Trophoblast cell (in vitro differentiated cells and primary cell): ENCODE data around the gene PIP5KL1.

ENCODE experiments used
- DNase-seq, 2 donors: peaks; one replicate each; pipeline ENCODE4 v3.0.0-alpha.2; 2016
- H2AFZ ChIP-seq: 2 replicates; pipeline ENCODE4 v1.6.1; 2013; ENCODE audit warnings: low read length, moderate library complexity, mild to moderate bottlenecking; ENCODE audit not compliant: insufficient read depth, poor library complexity
- H2AK5ac ChIP-seq: 2 replicates; pipeline ENCODE4 v1.6.1; 2013; ENCODE audit warnings: mild to moderate bottlenecking, low read length
- H2BK120ac ChIP-seq: 2 replicates; pipeline ENCODE4 v1.6.1; 2013; ENCODE audit warnings: low read length, mild to moderate bottlenecking, moderate library complexity; ENCODE audit not compliant: insufficient read depth, poor library complexity
- H2BK12ac ChIP-seq: 2 replicates; pipeline ENCODE4 v1.6.1; 2013; ENCODE audit warnings: mild to moderate bottlenecking, low read length, moderate library complexity
- H2BK5ac ChIP-seq: 2 replicates; pipeline ENCODE4 v1.6.1; 2013; ENCODE audit warnings: low read length, low read depth, moderate library complexity, mild to moderate bottlenecking; ENCODE audit not compliant: poor library complexity
- H3K14ac ChIP-seq: 2 replicates; pipeline ENCODE4 v1.6.1; 2013; ENCODE audit warnings: mild to moderate bottlenecking, low read length
- H3K18ac ChIP-seq: 2 replicates; pipeline ENCODE4 v1.6.1; 2013; ENCODE audit warnings: mild to moderate bottlenecking, low read length
- H3K23ac ChIP-seq: 2 replicates; pipeline ENCODE4 v1.6.1; 2013; ENCODE audit warnings: low read length
- H3K27ac ChIP-seq: 2 replicates; pipeline ENCODE4 v1.5.1; 2013; ENCODE audit warnings: low read depth, mild to moderate bottlenecking, inconsistent platforms, low read length, moderate library complexity
- H3K27me3 ChIP-seq: 2 replicates; pipeline ENCODE4 v1.6.1; 2013; ENCODE audit warnings: inconsistent platforms, mild to moderate bottlenecking, low read length, moderate library complexity; ENCODE audit not compliant: insufficient read depth
- H3K36me3 ChIP-seq, 2 experiments: 1 replicate in 1 of 2; 2 replicates in 1 of 2; pipeline ENCODE4 v1.6.1; 2013; ENCODE audit warnings: low read length in 2 of 2, mild to moderate bottlenecking in 2 of 2, moderate library complexity in 1 of 2; ENCODE audit not compliant: insufficient read depth in 2 of 2, control insufficient read depth in 1 of 2
- H3K4ac ChIP-seq: 2 replicates; pipeline ENCODE4 v1.6.1; 2013; ENCODE audit warnings: low read depth, mild to moderate bottlenecking, low read length, moderate library complexity
- H3K4me1 ChIP-seq, 2 experiments: 1 replicate in 1 of 2; 2 replicates in 1 of 2; pipeline ENCODE4 v1.6.1; 2013; ENCODE audit warnings: low read length in 2 of 2, mild to moderate bottlenecking in 2 of 2, moderate library complexity in 1 of 2; ENCODE audit not compliant: insufficient read depth in 2 of 2, control insufficient read depth in 1 of 2
- H3K4me2 ChIP-seq: 2 replicates; pipeline ENCODE4 v1.6.1; 2013; ENCODE audit warnings: inconsistent platforms, mild to moderate bottlenecking, low read length, moderate library complexity
- H3K4me3 ChIP-seq: 2 replicates; pipeline ENCODE4 v1.5.1; 2013; ENCODE audit warnings: mild to moderate bottlenecking, low read depth, low read length, inconsistent platforms
- H3K79me1 ChIP-seq: one replicate; pipeline ENCODE4 v1.6.1; 2013; ENCODE audit warnings: low read length
- H3K79me2 ChIP-seq: 2 replicates; pipeline ENCODE4 v1.6.1; 2013; ENCODE audit warnings: low read length, mild to moderate bottlenecking; ENCODE audit not compliant: control insufficient read depth, insufficient read depth, poor library complexity
- H3K9ac ChIP-seq: 2 replicates; pipeline ENCODE4 v1.6.1; 2013; ENCODE audit warnings: mild to moderate bottlenecking, low read length
- H3K9me3 ChIP-seq: 2 replicates; pipeline ENCODE4 v1.6.1; 2013; ENCODE audit warnings: low read depth, mild to moderate bottlenecking, control low read depth, inconsistent platforms, low read length; ENCODE audit not compliant: insufficient read depth
- H4K12ac ChIP-seq: 2 replicates; pipeline ENCODE4 v1.6.1; 2013; ENCODE audit warnings: low read depth, mild to moderate bottlenecking, low read length, moderate library complexity
- H4K8ac ChIP-seq: 2 replicates; pipeline ENCODE4 v1.6.1; 2013; ENCODE audit warnings: low read depth, mild to moderate bottlenecking, low read length, moderate library complexity
- H4K91ac ChIP-seq: one replicate; pipeline ENCODE4 v1.6.1; 2013; ENCODE audit warnings: low read depth, mild to moderate bottlenecking, low read length, moderate library complexity
- WGBS: extraction: QIAGEN DNeasy Blood & Tissue Kit; methylation state at CpG from one replicate; pipeline ENCODE4 v1.1.7; 2013; ENCODE audit warnings: missing lambda C conversion rate; ENCODE audit not compliant: insufficient read length, insufficient coverage; ENCODE audit errors: extremely low coverage; 5-methylcytosine and 5-hydroxymethylcytosine counted together

The PIP5KL1 gene

GRCh38 chr9:127960410-127961154, 30.0 kb upstream of the PIP5KL1 start:
- WGBS: no CpG with 5 or more reads among the region's 11 CpGs

DNA sequence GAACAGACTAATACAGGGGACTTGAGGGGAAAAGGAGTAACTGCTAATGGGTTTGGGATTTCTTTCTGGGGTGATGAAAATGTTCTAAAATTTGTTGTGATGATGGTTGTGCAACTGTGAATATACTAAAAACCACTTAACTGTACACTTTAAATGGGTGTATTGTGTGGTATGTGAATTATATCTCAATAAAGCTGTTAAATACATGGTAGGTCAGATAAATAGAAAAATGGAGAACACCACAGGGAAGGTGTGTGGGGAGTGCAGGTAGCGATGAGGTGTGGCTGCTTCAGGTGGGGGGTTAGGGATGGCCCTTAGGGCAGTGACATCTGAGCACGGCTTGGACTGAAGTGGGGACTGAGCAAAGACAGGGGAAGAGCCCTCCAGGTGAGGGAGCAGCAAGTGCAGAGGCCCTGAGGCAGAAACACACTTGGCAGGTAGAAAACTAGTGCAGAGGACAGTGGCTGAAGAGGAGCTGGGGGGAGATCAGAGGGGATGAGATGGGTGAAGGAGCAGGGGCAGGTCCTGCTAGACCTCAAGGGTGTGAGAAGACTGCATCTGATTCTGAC, 29.3 kb upstream of the PIP5KL1 start:
- no peak overlapping the region for H3K9ac ChIP-seq
- H3K4me1 ChIP-seq: peaks cover 30 to 36% of the 10 kb centered on the region in 2 experiments
- no peak overlapping the region for H3K4me3 ChIP-seq
- no peak for DNase-seq
- no peak overlapping the region for H4K8ac ChIP-seq
- H3K79me2 ChIP-seq: peaks cover 22% of the 10 kb centered on the region
- no CpG with 5 or more reads among the region's 2 CpGs for WGBS
- H3K14ac ChIP-seq: no peak overlapping the region
- no peak overlapping the region for H2BK12ac ChIP-seq
- H3K27me3 ChIP-seq: no peaks in the 10 kb centered on the region
- H4K12ac ChIP-seq: no peak overlapping the region
- no peak overlapping the region for H3K23ac ChIP-seq
- H2BK5ac ChIP-seq: no peak overlapping the region
- no peak overlapping the region for H3K4me2 ChIP-seq
- H2BK120ac ChIP-seq: no peak overlapping the region
- H2AK5ac ChIP-seq: no peak overlapping the region
- no peak overlapping the region for H4K91ac ChIP-seq
- H3K36me3 ChIP-seq: peaks cover 0 to 2% of the 10 kb centered on the region in 2 experiments
- H2AFZ ChIP-seq: no peak overlapping the region
- H3K79me1 ChIP-seq: peaks cover 2% of the 10 kb centered on the region
- peak overlapping the region; percentile 34 for H3K4ac ChIP-seq
- H3K27ac ChIP-seq: no peak overlapping the region
- no peak overlapping the region for H3K18ac ChIP-seq
- H3K9me3 ChIP-seq: peaks cover 3% of the 10 kb centered on the region

More at GRCh38 chr9:127960410-127961154, 30.0 kb upstream of the PIP5KL1 start:
- H3K23ac ChIP-seq: no peak overlapping the region
- H4K12ac ChIP-seq: no peak overlapping the region
- no peaks in the 10 kb centered on the region for H3K27me3 ChIP-seq
- peaks cover 34 to 36% of the 10 kb centered on the region in 2 experiments for H3K4me1 ChIP-seq
- H3K36me3 ChIP-seq: peaks cover 0 to 2% of the 10 kb centered on the region in 2 experiments
- no peak overlapping the region for H3K14ac ChIP-seq
- H3K9ac ChIP-seq: no peak overlapping the region
- no peak overlapping the region for H2AFZ ChIP-seq
- no peak overlapping the region for H2AK5ac ChIP-seq
- peaks cover 19% of the 10 kb centered on the region for H3K79me2 ChIP-seq
- H3K79me1 ChIP-seq: peaks cover 4% of the 10 kb centered on the region
- H3K4me2 ChIP-seq: no peak overlapping the region
- H2BK12ac ChIP-seq: no peak overlapping the region
- peak overlapping the region; percentile 26 for H3K4ac ChIP-seq
- H4K91ac ChIP-seq: no peak overlapping the region
- no peak overlapping the region for H2BK5ac ChIP-seq
- no peak for DNase-seq
- no peak overlapping the region for H3K4me3 ChIP-seq
- H4K8ac ChIP-seq: no peak overlapping the region
- H3K18ac ChIP-seq: no peak overlapping the region
- no peak overlapping the region for H2BK120ac ChIP-seq
- no peak overlapping the region for H3K27ac ChIP-seq
- peaks cover 3% of the 10 kb centered on the region for H3K9me3 ChIP-seq

- Histone ChIP-seq H3K9me3 (peaks cover 3% of the 10 kb centered on the region), H3K36me3 (peaks cover 0 to 2% of the 10 kb centered on the region in 2 experiments), H3K9ac (no peak overlapping the region), H3K4ac (no peak overlapping the region), H3K23ac (no peak overlapping the region), H4K12ac (no peak overlapping the region), H4K91ac (no peak overlapping the region), H3K18ac (no peak overlapping the region), H2AK5ac (no peak overlapping the region), H2BK120ac (no peak overlapping the region), H2BK5ac (no peak overlapping the region), H3K4me3 (no peak overlapping the region), H3K27me3 (no peaks in the 10 kb centered on the region), H3K4me2 (no peak overlapping the region), H3K79me1 (peaks cover 2% of the 10 kb centered on the region), H2BK12ac (no peak overlapping the region), H3K4me1 (peaks cover 30 to 36% of the 10 kb centered on the region in 2 experiments), H4K8ac (no peak overlapping the region), H3K79me2 (peaks cover 24% of the 10 kb centered on the region), H2AFZ (no peak overlapping the region), H3K27ac (no peak overlapping the region), H3K14ac (no peak overlapping the region)
- WGBS: no CpG with 5 or more reads among the region's 4 CpGs
- DNase-seq: no peak
These were observed 28.8 kb upstream of the PIP5KL1 start for GRCh38 chr9:127959398-127959797.

- Histone ChIP-seq H3K4me1 (peaks cover 24 to 30% of the 10 kb centered on the region in 2 experiments), H3K4me3 (no peak overlapping the region), H3K36me3 (peaks cover 0 to 2% of the 10 kb centered on the region in 2 experiments), H3K9me3 (peaks cover 3% of the 10 kb centered on the region), H3K9ac (no peak overlapping the region), H3K18ac (no peak overlapping the region), H3K4ac (no peak overlapping the region), H3K27me3 (no peaks in the 10 kb centered on the region), H2AK5ac (no peak overlapping the region), H2AFZ (no peak overlapping the region), H3K14ac (no peak overlapping the region), H2BK120ac (no peak overlapping the region), H4K8ac (no peak overlapping the region), H2BK5ac (no peak overlapping the region), H3K79me2 (peaks cover 17% of the 10 kb centered on the region), H3K23ac (no peak overlapping the region), H2BK12ac (no peak overlapping the region), H3K79me1 (peaks cover 2% of the 10 kb centered on the region), H3K4me2 (no peak overlapping the region), H3K27ac (no peak overlapping the region), H4K91ac (no peak overlapping the region), H4K12ac (no peak overlapping the region)
- DNase-seq: no peak
- no CpG with 5 or more reads among the region's 1 CpG for WGBS
These were observed 28.2 kb upstream of the PIP5KL1 start for GRCh38 chr9:127958728-127959127.
